HG03575 (cell line): ENCODE measurements around the gene EWSR1.
"Not testable (repeated sequence)": the region's sequence is repeated elsewhere in the genome, so short reads cannot be mapped to it uniquely, and the experiment has no call there.

Source experiments
- ATAC-seq: cut with Tn5 transposase; IDR thresholded peaks from one replicate; pipeline ENCODE4 v1.9.1; 2021; ENCODE audit not compliant: unreplicated experiment, insufficient number of reproducible peaks, low FRiP score; ENCODE audit errors: extremely low read depth

The EWSR1 gene

DNA sequence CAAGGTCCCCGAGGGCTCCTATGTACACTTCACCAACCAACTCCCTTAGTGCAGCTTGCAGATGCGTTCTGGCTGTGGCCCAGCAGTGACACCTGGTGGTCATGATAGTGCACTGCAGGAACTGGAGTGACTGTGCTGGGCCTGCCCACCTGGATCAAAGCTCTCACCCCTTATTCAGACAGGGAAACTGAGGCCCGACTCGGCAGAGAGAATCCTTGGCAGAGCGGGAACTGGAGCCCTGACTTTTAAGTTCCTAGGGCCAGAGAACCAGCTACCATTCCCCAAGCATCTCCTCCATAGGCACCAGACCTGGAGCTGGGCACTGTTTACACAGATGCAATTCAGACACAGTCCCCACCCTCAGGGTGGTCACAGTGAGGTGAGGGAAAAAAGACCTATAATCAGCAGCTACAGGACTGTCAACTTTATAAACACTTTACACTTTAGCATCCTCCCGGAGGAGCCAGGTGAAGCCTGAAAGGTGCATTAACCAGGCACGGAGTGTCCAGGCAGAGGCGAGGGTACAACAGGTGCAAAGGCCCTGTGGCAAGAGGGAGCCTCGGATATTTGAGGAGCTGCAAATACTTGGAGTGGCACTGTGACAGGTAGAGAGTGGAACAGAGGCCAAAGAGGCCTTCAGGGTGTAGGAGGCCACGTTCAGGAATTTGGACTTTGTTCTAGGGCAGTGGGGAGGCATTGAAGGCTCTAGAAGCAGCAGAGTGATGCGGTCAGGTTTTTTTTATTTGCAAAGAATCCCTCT, 22.3 kb upstream of the EWSR1 start:
- ATAC-seq = no peak

DNA sequence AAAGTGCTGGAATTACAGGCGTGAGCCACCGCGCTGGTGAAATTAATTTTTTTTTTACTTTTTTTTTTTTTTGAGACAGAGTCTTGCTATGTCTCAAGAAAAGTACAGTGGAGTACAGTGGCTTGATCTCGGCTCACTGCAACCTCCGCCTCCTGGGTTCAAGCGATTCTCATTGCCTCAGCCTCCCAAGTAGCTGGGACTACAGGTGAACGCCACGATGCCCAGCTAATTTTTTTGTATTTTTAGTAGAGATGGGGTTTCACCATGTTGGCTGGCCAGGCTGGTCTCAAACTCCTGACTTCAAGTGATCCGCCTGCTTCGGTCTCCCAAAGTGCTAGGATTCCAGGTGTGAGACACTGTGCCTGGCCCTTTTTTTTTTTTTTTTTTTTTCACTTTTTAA, 20.2 kb upstream of the EWSR1 start:
- ATAC-seq = not testable (repeated sequence)

DNA sequence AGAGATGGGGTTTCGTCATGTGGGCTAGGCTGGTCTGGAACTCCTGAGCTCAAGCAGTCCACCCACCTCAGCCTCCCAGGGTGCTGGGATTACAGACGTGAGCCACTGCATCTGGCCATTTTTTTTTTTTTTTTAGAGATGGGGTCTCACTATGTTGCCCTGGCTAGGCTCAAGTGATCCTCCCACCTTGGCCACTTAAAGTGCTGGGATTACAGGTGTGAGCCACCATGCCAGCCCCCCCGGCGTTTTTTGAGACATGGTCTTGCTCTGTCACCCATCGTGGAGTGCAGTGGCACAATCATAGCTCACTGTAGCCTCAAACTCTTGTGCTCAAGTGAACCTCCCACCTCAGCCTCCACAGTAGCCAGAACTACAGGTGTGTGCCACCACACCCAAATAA, 16.8 kb upstream of the EWSR1 start:
- ATAC-seq = no peak

DNA sequence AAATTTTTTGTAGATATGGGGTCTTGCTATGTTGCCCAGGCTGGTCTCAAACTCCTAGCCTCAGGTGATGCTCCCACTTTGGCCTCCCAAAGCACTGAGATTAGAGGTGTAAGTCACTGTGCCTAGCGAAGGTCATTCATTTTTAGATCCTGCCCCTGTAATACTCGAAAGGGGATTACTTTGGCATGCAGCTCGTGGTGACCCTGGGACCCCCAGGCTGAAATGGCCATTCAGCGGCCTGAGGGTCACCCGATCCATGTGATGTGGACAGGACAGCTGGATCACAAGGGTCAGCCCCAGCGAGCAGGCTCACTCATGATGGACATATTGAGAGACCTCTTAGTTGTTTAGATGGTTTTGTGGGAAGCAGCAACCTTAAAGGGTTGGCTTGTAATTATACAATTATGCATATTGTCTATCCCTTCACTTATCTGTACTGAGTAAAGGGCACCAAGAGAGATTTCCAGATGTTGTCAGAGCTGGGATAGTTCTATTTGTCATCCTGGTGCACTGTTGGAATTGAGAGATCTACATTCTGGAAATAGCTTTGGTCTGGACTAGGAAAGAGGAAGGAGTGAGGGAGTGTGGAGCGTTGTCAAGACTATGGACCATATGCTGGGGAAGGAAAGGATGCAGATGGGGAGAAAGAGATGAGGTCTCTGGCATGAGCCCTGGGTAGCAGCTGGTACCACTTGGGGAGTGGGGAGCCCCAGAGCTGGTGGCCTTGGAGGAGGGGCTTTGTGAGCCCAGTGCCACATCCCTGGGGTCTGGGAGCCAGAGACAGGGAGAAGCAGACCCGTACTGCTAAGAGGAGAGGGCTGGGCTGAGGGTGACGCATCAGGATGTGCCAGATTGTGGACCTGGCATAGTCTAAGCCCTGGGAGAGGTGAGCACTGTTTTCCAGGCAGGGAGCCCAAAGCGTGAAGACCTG, 15.8 kb upstream of the EWSR1 start:
- no peak for ATAC-seq

DNA sequence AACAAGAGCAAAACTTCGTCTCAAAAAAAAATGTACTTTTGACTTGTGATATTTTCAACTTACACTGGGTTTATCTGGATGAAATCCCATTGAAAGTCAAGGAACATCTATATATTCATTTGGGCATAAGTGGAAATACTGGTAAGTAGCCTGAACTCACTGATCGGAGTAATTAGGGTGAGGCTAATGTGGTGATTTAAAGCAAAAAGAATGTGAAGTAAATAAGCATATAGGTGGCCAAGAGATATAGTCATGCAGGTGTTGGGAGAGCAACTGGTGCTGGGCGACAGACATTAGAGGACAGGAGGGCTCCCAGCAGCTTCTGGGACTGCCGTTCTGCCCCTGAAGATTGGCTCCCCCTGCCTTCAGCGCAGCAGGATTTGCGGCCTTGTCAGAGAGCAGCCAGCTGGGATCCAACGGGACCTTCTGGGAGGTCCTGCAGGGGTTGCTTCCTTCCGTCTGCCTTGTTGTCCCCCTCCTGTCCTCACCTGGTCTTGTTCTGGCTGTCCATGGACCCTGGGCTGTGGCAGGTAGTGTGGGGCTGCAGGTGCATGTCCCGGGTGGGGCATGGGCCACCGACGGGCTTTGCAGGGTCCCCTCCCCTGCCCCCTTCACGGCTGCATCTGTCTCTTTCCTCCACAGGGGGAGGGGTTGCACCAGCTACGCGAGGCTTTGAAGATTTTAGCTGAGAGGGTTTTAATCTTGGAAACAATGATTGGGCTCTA, 14.3 kb upstream of the EWSR1 start:
- no peak for ATAC-seq

DNA sequence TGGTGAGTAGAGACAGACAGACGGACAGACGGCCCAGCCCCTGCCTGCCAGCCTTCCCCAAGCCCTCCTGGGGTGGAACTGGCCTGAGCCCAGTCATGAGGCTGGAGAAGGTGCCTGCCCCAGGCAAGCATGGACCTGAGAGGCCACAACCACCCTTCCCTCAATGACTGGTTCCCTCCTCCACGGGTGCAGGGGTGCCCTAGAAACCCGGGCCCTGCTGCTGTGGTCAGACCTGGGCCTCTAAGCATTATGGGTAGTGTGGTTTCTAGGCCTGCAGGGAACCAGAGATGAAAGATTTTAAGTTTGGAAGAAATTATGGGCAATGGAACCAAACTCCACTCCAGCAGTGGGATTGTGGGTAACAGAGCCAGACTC, 13.8 kb upstream of the EWSR1 start:
- ATAC-seq = no peak

DNA sequence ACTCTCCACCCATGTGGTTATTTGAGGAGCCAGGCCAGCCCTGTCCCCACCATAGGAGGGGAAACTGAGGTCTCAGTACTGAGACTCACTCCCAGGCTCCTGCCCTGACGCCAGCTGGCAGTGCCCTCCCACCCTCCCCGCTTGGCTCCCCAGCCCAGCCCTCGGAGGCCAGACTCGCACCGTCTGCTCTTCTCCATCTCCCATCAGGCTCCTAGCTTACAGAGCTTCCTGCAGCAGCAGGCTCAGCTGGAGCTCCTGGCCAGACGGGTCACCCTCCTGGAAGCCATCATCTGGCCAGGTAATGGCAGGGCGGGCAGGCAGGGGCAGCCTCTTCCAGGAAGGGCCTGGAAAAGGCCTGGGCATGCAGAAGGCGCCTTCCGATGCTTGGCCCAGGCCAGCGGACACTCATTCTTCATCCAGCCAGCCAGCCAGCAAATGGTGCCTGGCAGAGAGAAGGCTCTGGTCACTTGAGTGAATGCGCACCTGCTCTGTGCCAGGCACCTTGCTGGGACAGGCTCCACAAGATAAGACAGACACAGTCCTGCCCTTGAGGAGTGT, 12.9 kb upstream of the EWSR1 start:
- no peak for ATAC-seq

DNA sequence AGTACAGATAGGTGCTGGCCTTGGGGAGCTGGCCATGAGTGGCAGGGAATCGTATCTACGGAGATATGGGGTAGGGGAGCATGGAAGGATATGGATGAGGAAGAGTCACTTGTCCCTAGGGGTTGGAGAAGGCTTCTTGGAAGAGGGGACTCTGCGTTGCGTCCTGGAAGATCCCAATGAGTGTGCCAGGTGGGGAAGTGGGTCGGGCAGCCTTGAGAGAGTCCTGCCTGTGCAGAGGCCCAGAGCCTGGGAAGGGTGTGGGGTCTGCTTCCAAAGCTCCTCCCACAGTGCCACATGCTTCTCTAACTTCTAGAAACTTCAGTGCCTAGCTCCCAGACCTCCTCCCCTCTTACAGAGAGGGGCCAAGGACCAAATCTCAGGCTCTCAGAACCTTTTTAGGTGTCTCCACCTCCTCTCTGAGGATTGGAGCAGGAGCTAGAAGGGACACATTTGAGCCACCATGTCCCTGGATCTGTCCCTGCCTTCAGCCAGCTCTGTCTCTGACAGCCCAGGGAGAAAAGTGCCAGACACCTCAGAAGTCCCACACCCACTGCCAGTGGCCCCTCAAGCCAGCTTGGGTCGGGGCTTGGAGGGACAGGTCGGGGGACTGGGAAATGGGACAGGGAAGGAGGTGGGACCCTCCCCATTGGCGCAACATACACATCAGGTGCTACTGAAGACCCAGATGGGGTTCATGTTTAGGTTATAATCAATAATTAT, 11.3 kb upstream of the EWSR1 start:
- ATAC-seq = no peak

DNA sequence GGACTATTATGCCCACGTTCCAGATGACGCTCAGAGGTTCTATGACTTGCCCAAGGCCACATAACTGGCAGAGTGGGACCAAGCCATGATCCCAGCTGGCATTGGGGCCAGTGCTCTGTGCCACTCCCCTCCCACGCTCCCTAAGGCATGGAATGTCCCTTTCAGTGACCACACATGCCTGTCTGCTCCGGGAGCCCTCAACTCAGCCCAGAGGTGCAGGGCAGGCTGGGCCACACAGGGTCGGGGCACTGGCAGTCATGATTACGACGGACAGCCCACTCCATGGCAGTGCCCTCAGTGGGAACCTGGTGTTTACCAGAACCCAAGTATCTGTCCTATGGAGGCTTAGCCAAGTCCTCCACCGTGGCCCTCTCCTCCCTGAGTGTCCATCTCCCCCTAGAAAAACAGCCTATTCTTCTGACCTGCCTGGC, 10.3 kb upstream of the EWSR1 start:
- no peak for ATAC-seq

DNA sequence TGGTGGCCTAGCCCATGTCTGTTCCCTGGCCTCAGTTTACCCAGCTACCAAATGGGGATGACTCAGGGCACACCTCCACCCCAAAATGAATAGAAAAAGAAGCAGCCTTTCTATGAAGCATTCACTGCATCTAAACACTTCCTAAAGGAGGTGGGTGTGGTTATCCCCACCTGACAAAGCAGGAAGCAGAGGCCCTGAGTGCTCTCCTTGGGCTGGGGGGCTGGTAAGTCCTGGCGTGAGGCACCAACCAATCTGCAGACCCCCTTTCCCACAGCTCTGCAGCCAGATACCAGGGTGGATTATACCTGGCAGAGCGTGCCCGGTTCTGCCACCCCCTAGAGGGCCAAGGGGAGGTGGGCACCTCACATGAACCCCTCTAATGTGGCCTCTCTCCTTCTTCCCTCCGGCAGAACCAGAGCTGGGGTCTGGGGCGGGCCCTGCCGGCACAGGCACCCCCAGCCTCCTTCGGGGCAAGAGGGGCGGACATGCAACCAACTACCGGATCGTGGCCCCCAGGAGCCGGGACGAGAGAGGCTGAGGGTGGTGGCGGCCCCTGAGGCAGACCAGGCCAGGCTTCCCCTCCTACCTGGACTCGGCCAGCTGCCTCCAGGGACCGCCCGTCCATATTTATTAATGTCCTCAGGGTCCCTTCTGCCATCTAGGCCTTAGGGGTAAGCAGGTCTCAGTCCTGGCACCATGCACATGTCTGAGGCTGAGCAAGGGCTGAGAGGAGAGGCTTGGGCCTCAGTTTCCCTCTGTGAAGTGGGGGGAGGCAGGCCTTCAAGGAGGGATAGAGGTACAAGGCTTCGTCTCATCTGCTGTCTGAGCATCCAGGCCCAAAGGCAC, 9.4 kb upstream of the EWSR1 start:
- ATAC-seq = no peak

DNA sequence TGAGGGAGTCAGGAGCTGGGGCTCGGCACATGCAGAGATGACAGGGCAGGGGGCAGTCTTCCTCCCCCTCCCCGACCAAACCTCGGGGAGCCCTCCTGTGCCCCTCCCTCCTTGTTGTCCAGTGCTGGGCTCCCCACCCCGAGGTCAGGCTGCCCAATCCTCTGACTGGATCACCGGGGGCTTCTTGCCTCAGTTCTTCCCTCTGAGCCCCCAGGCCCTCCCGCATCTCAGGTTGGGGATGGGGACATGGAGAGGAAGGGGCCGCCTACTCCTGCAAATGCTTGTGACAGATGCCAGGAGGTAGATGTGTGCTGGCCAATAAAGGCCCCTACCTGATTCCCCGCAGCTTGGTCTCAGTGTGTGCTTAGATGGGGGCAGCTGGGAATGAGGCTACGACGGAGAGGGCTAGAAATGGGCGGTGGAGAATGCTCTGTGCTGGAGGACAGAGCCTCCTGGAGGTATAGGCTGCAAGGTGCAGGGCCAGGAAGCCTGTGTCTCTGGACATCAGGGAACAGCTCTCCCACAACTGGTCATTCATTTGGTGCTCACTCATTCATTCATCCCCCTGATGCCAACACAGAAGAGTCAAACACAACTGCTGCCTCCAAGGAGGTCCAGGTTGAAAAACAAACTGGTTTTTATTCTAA, 8.7 kb upstream of the EWSR1 start:
- ATAC-seq = no peak

DNA sequence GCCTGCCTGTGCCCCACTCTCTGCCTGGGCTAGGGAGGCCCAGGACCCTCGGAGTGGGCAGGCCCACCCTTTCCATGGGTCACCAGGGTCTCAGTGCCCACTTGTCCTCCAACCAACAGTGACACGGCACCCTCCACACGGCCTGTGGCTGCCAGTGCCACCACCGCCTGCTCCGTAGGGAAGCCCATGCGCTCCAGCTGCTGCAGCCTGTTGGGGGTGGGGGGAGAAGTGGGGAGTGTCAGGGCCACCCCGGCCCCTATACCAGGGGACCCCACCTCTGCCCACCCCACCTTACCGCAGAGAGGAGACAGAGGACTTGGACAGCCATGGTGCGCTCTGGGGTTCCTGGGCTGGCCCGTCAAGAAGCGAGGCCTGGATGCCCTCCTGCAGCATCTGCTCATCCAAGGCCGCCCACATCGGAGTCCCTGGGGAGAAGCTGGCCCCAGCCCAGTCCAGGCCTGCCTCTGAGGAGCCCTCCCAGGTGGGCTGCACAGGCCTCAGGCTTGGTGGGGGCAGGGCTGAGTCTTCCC, 8.0 kb upstream of the EWSR1 start:
- ATAC-seq = no peak

DNA sequence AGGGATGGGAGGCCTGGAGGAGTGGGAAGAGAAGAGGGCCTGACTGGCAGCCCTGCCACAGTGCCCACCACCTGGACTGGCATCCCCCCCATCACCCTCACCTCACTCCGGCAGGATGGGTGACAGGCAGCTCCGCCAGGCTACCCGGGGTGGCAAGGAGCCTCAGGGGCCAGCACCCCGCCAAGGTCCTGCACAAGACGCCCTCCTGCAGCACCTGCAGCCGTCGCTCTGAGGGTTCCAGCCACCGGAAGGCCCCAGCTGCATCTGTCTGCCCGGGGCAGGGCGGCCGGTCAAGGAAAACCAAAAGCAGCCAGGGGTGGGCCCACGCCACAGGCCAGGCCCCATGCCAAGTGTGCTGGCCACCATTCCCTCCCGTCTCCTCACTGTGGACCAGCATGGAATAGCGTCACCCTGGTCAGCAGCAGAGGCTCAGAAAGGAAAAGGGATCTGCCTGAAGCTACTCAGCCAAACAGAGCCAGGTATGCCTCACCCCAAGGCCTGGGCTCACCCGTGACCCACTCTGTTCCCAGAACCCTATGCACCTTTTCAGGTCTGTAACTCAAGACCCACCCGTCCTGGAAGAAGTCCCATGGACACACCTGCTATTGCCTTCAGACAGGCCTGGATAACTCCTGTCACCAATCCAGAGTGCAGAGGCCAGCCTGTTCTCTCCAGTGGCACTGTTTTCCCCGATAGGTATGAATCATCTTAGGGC, 7.3 kb upstream of the EWSR1 start:
- no peak for ATAC-seq

DNA sequence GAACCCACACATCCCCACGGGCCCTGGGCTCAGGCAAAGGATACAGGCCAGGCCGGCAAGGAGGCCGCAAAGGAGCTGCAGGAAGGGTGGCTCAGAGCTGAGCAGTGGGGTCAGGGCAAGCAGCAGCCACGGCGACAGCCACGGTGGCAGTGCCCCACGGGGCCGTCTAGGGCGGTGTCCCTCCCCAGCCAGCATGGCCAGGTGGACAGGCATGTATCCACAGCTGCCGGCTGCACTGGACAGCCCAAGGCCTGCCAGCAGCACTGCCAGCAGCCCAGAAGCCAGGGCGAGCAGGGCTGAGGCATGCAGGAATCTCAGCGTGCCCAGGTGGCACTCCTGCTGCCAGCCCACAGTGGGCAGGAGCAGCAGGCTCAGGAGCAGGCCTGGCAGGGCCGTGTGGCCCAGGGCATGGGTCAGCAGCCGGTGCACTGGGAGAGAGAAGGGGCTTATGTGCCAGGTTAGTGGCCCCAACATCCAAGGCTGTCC, 4.2 kb upstream of the EWSR1 start:
- ATAC-seq = no peak

DNA sequence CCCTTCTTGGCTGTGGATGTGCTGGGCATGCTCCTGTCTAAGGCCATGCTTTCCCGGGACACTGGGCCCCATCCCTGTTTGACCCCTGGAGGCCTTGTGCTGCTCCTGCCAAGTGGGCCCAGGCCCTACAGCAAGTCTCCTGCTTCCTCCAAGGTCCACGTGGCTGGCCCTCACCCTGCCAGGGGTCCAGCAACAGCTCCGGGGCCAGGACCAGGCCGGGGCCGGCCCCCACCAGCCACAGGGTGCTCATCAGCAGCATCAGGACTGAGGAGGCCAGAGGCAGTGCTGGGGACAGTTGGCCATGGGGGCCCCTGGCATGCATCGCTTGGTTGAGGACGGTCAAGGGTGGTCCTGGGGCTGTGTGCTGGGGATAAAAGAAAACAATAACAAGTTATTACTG, 2.8 kb upstream of the EWSR1 start:
- no peak for ATAC-seq

DNA sequence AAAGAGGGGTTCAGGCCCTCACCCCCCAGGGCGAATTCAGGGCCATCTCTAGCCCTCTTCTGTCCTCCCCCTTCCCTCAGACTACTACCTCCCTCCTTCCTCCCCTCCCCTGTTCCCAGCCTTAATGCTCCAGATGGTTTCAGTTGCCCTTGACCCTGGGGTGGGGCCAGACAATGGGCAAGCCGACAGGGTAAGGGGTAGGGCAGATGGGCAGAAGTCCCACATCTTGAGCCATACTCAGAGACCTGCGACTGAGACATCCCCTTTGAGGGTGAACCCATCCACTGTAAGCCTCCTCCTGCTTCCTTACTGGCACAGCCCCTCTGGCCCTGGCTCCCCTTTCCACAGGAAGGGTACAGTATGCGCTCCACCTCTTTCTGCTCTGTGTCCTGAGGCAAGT, 2.1 kb upstream of the EWSR1 start:
- ATAC-seq = no peak
